ENCODE results near the gene NTM.

Gene NTM

GRCh38 chr11:131903074-131903473 lies 532.7 kb downstream of the NTM start:
- no peak for TF ChIP-seq CTCF (conservative IDR thresholded peaks at IDR 0.05)
- peak overlapping the region; percentile 69 for H3K27ac ChIP-seq

DNA sequence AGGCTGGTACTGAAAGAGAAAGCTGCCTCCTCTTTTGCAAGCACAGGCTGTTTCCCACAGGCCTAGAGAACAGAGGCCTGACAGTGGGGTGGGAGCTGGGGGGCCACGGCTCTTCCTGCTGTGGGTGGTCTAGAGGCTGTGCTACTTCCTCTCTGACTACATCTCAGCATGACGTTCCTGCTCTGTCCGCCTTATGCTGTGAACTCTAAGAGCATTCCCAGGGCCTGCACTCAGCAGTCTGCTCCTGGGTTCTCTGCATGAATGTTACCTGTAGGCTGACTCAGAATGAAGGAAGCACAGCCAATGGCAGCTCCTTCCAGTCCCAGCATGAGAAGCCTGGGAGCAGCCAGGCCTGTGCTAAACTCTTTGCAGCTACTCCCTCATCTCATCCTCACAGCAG lies 534.3 kb downstream of the NTM start:
- H3K27ac ChIP-seq = peak overlapping the region; percentile 69; the same call in 1 of the 2 replicates
- TF ChIP-seq CTCF (conservative IDR thresholded peaks at IDR 0.05) = no peak

GRCh38 chr11:131906963-131907362 lies 536.5 kb downstream of the NTM start:
- H3K27ac ChIP-seq = peak overlapping the region; percentile 30
- peak; percentile 62 for TF ChIP-seq CTCF (conservative IDR thresholded peaks at IDR 0.05)

- peak overlapping the region; percentile 30 for H3K27ac ChIP-seq
- TF ChIP-seq CTCF (conservative IDR thresholded peaks at IDR 0.05) = no peak
Measured at GRCh38 chr11:131907371-131907770, 537.0 kb downstream of the NTM start.

DNA sequence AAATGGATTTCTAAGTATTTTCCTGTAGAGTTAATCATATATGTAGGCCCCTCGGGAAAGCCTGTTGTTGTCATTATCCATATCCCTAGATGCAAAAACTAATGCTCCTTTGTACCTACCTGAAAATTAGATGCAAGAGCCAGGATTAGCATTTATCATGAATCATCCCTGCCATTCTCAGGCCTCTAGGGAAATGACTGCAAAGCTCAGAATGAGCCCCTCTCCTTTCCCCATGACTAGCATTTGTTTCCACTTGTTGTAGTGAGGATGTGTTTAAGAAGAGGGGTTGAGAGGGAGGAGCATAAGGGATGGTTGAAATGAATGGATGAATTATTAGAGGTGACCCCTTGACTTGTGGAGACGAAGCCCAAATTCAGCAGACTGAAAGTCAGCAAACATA lies 537.9 kb downstream of the NTM start:
- H3K27ac ChIP-seq = no peak overlapping the region

DNA sequence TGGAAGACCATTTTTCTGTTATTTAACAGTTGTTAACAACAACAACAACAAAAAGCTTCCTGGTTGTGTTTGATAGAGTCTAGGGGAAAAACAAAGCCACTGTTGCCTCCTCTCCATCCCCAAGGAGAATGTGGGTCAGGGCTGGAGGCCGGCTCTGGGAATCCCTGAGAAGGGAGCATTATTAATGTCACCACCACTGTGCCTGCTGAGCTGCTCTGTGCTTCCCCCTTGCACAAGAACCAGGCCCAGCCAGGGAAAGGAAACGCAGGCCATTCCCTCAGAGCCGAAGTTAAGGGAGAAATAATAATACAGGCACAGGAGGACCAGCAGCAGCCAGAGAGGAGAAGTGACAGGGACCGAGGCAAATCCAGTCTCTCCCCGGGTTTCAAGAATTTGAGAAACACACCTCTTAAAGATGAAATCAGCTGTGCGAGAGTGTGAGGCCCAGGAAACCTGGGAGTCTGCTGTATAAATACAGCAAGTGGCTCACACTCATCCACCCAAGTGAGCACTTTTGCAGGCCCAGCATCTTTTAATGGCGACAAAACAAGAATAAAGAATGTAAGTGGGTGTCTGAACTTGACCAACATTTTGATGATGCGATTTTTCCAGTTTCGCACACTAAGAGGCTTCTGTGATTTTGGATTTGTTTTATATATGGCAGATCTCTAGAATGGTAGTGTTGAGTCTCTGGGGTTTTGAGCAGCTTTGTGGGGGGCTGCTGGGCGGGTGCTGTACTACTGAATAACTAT lies 539.2 kb downstream of the NTM start:
- H3K27ac ChIP-seq = no peak overlapping the region
- no peak for TF ChIP-seq CTCF (conservative IDR thresholded peaks at IDR 0.05)

More for the DNA sequence above, 537.9 kb downstream of the NTM start:
- TF ChIP-seq CTCF (conservative IDR thresholded peaks at IDR 0.05) = no peak

DNA sequence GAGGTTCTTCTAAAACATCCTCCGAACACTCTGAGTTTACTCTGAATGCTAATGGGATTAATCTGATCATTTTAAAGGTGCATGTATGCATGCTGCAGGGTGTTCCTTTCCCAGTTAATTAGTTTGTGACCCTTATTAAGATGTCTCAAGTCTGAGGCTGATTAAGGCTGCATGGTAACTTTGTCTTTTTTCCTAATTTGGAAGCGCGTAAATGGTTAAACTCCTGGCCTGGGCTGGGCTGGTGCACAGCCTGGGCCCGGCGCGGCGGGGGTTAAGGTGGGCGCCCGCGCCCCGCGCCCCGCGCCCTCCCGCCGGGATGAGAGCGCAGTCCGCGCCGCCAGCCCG lies 539.7 kb downstream of the NTM start:
- no peak for TF ChIP-seq CTCF (conservative IDR thresholded peaks at IDR 0.05)
- H3K27ac ChIP-seq = no peak overlapping the region

Data from VCaP (cell line).